ENCODE measurements around the gene DCUN1D3. TPM values are rescaled to one million over a fixed set of nuclear protein-coding genes. Genes with fewer than 3 reads are reported as not detected.

Gene DCUN1D3
- polyA plus RNA-seq, 2 of the 4 experiments (the other 2 are of a cell fraction), result 5.2 to 7.2 TPM

GRCh38 chr16:20871258-20871657 lies 28.9 kb downstream of the DCUN1D3 start:
- ATAC-seq (no peak), DNase-seq (ENCODE audit: low read depth in 1 of 2, low spot score in 1 of 2) (no peak), FAIRE-seq (no peak)
- no peak overlapping the region for H3K4me2 ChIP-seq
- WGBS (ENCODE audit: missing lambda C conversion rate), result 48% methylated on average over 2 of the region's 2 CpGs
- no peak for TF ChIP-seq HES2 (IDR thresholded peaks at IDR 0.05)
- no peak for TF ChIP-seq MAFK (IDR thresholded peaks at IDR 0.05; ENCODE audit: partially characterized antibody)
- no peak for TF ChIP-seq TP53 (CRISPR knock-in tag; IDR thresholded peaks at IDR 0.05)
- TF ChIP-seq CTCF (IDR thresholded peaks at IDR 0.05), result no peak
- no peak for TF ChIP-seq RAD21 (conservative IDR thresholded peaks at IDR 0.05 in 1 of 2, IDR thresholded peaks at IDR 0.05 in 1 of 2)
- no peak for TF ChIP-seq MYC (IDR thresholded peaks at IDR 0.05; ENCODE audit: borderline replicate concordance, low read length)
- TF ChIP-seq E2F6 (IDR thresholded peaks at IDR 0.05; ENCODE audit: borderline replicate concordance, low read depth), result no peak
- TF ChIP-seq POLR2A (IDR thresholded peaks at IDR 0.05; ENCODE audit: low read length), result no peak
- no peak for TF ChIP-seq ATOH8 (CRISPR knock-in tag; IDR thresholded peaks at IDR 0.05; ENCODE audit: low read depth)
- TF ChIP-seq ESRRA (IDR thresholded peaks at IDR 0.05; ENCODE audit: borderline replicate concordance, low read length), result no peak
- no peak for TF ChIP-seq HEYL (CRISPR knock-in tag; IDR thresholded peaks at IDR 0.05)
- no peak for TF ChIP-seq PBX3 (IDR thresholded peaks at IDR 0.05)
- TF ChIP-seq MAZ (IDR thresholded peaks at IDR 0.05; ENCODE audit: borderline replicate concordance, low read depth, low read length), result no peak
- TF ChIP-seq CHD4 (IDR thresholded peaks at IDR 0.05; ENCODE audit: borderline replicate concordance), result no peak
- no peak overlapping the region for H3K27ac ChIP-seq
- peaks cover 52% of the 10 kb centered on the region for H3K4me1 ChIP-seq
- ChIA-PET POLR2A (interaction anchor here (0.6 kb wide), 1 partner anchor 177 kb away, joined by 3 read pairs; no protein-coding TSS in a partner anchor), CTCF (interaction anchor here (0.9 to 1.2 kb wide), 3 partner anchors 15 to 21 kb away, joined by 3 to 7 read pairs (median 5); no protein-coding TSS in a partner anchor)
- no peaks in the 10 kb centered on the region for H3K9me3 ChIP-seq
- H3K4me3 ChIP-seq, result no peak overlapping the region

- FAIRE-seq, result no peak
- H3K4me1 ChIP-seq, result peaks cover 61% of the 10 kb centered on the region
- POLR2A ChIA-PET, result no interaction called here
Measured at GRCh38 chr16:20870122-20870820, 29.9 kb downstream of the DCUN1D3 start.

More at GRCh38 chr16:20870122-20870820, 29.9 kb downstream of the DCUN1D3 start:
- no peaks in the 10 kb centered on the region for H3K9me3 ChIP-seq
- H3K4me3 ChIP-seq, result no peak overlapping the region
- TF ChIP-seq ELK1 (IDR thresholded peaks at IDR 0.05; ENCODE audit: low read depth, low read length), result no peak
- TF ChIP-seq RCOR1 (IDR thresholded peaks at IDR 0.05; ENCODE audit: low read depth, low read length), result no peak
- no peak for TF ChIP-seq JUN (IDR thresholded peaks at IDR 0.05)
- TF ChIP-seq ZC3H11A (IDR thresholded peaks at IDR 0.05), result no peak
- CTCF ChIA-PET, result interaction anchor here (1.0 kb wide), 1 partner anchor 20 kb away, joined by 5 read pairs; no protein-coding TSS in a partner anchor
- H3K4me2 ChIP-seq, result no peak overlapping the region; the same call in 2 of the 3 replicates
- 92% methylated on average over 2 of the region's 2 CpGs for WGBS (ENCODE audit: missing lambda C conversion rate)
- DNase-seq (ENCODE audit: low read depth in 1 of 2, low spot score in 1 of 2), result no peak
- H3K27ac ChIP-seq, result peak overlapping the region in 1 of 2 experiments; percentile 87; a peak in 2 of 6 replicates
- no peak for ATAC-seq
